HG03135 (cell line): ENCODE measurements around the gene NCR1.
"Not testable (repeated sequence)": the region's sequence is repeated elsewhere in the genome, so short reads cannot be mapped to it uniquely, and the experiment has no call there.

Source experiments
- ATAC-seq: cut with Tn5 transposase; IDR thresholded peaks from one replicate; pipeline ENCODE4 v1.9.1; 2021; ENCODE audit warnings: mild to moderate bottlenecking, moderate library complexity; ENCODE audit not compliant: unreplicated experiment

The NCR1 gene

DNA sequence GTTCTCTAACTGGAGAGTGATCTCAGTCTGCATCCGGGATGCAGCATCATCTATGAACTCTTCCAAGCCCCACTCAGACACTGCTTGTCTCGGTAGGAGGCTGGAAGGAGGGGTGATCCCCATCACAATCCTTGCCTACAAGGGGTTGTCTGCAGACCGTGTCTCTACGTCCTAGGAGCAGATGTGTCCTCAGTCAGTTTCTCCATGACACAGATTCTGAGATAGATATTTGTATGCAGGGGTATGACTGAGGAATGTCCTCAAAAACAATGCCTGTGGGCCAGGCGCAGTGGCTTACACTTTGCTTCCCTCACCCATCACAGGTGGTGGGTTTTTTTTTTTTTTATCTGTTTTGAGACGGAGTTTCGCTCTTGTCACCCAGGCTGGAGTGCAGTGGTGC, 871 bp downstream of the NCR1 start:
- ATAC-seq, result no peak

DNA sequence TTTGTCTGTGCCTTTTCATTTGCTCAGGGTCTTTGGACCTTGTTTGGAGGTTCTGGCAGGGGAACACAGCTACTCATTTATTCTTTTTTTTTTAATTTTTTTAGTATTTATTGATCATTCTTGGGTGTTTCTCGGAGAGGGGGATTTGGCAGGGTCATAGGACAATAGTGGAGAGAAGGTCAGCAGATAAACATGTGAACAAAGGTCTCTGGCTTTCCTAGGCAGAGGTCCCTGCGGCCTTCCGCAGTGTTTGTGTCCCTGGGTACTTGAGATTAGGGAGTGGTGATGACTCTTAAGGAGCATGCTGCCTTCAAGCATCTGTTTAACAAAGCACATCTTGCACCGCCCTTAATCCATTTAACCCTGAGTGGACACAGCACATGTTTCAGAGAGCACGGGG, 2.0 kb downstream of the NCR1 start:
- ATAC-seq, result not testable (repeated sequence)

DNA sequence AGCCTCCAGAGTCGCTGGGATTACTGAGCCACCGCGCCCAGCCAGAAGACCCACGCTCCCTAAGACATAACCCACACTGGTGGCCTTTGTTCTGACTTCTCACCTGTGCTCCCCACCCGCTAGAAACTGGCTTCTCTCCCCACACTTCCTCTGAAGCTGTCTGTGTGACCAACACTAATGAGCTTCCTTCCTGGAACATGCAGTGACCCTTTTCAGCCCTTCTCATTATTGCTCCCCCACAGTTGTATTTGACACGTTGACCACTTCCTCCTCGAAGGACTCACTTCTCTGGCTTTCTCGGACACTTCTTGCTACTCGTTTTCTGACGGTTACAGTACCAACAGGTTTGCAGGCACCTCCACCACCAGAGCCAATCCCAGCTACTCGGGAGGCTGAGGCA, 10.9 kb downstream of the NCR1 start:
- ATAC-seq, result no peak

DNA sequence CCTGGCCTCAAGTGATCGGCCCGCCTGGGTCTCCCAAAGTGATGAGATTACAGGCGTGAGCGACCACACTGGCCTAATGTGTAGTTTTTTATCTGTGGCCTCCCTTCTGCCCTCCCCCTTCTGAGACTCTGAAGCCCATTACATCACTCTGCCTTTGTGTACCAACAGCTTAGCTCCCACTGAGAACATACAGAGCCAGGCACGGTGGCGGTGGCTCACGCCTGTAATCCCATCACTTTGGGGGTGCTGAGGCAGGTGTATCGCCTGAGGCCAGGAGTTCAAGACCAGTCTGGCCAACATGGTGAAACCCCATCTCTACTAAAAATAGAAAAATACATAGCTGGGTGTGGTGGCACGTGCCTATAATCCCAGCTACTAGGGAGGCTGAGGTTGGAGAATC, 12.6 kb downstream of the NCR1 start:
- no peak for ATAC-seq

DNA sequence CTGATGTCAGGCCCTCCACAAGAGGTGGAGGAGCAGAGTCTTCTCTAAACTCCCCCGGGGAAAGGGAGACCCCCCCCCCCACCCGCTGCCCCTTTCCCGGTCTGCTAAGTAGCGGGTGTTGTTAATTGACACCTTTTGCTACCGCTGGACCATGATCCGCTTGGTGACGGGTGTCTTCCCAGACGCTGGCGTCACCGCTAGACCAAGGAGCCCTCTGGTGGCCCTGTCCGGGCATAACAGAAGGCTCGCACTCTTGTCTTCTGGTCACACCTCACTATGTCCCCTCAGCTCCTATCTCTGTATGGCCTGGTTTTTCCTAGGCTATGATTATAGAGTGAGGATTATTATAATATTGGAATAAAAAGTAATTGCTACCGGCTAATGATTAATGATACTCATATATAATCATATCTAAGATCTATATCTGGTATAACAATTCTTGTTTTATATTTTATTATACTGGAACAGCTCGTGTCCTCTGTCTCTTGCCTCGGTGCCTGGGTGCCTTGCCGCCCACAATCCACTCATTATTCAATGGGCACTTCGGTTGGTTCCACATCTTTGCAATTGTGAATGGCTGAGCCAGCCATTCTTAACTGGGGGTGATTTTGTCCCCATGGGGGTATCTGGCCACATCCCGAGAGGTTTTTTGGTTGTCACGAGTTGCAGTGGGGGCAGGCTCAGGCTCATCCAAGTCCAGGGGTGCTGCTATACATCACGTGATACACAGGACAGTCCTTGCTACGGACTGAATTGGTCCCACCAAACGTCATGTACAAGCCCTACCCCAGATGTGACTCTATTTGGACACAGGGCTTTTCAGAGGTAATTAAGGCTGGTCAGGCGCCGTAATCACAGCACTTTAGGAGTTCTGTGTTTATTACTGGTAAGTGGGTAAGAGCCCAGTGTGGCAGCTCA, 14.0 kb downstream of the NCR1 start:
- not testable (repeated sequence) for ATAC-seq

DNA sequence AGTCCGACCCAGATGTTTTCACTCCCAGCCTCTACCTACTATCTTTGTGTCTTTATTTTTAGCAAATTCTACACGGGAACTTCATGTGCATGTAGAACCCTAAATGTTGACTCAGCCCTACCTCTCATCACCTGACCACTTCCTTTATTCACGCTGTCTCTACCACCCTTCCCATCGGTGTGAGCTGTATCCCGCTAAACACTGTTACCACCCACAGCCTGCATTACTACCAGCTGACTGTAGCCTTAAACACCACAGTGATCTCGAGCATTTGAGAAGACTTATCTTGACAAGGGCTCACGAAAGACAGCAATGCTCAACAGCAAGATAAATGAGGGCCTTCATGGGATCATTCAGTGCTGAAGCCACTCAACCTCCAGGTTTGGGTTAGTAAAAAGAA, 15.1 kb downstream of the NCR1 start:
- no peak for ATAC-seq

DNA sequence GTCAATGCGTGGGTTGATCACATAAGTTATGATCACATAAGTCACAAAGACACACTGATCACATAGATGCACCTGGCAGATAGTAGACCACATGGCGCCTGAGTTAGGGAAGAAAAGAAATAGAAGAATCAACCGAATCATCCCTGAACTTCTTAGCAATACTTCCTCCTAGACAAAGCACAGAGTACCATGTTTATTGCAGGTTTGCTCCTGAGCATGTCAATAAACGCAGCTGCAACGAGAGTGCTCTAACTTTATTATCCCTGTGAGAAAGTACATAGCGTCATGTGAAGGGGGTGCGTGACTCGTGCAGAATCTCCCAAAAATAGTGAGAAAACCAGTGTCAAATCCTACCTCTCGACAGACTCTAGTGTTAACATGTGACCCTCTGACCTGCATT, 17.3 kb downstream of the NCR1 start:
- no peak for ATAC-seq

DNA sequence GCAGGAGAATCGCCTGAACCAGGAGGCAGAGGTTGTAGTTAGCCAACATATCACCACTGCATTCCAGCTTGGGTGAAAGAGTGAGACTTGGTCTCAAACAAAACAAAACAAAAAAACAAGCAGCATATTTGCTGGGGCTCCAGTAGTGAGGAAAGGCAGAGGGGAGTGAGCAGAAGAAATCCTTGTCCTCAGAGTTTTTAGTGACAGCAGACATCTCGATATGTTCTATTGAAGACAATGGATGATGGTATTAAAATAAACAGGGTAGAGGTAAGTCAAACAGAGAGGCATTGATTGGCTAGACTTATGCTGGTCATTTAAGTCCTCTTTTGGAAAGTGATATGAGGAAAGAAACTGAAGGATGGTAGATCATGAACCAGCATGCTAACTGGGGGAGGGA, 22.4 kb downstream of the NCR1 start:
- ATAC-seq, result no peak

DNA sequence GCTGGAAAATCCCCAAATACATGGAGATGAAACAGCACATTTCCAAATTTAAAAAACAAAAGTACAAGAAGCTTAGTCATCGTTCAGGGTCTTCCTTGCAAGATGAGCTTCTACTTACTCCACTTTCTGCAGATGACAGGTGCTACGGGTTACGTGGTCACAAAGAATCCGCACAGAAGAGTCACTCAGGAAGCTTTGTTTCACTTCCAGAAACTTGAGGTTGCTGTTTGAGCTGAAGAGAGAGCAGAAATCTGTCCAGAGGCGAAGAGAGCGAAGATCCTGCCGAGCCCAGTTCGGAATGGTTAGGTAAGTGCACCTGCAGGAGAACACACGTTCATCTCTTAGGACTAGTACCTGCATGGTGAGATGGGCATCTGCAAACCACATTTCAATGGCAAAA, 32.0 kb downstream of the NCR1 start:
- ATAC-seq, result no peak

DNA sequence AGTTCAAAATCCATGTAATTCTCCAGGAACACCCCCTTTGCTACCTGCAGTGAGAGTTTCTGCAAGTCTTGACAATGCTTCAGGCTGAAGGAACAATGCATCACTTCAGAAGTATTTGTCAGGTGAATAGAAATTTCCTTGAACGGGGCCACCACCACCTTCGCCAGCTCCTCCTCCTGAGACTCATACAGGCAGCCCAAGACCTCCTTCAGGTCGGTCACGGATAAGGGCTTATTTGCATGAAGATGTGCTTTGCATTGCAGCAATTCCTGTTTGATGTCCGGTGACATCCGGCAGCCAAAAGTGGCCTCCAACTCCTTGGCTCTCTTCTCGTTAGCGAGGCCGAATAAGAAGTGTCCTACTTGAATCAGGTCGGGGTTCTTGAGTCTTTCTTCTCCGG, 33.0 kb downstream of the NCR1 start:
- no peak for ATAC-seq

DNA sequence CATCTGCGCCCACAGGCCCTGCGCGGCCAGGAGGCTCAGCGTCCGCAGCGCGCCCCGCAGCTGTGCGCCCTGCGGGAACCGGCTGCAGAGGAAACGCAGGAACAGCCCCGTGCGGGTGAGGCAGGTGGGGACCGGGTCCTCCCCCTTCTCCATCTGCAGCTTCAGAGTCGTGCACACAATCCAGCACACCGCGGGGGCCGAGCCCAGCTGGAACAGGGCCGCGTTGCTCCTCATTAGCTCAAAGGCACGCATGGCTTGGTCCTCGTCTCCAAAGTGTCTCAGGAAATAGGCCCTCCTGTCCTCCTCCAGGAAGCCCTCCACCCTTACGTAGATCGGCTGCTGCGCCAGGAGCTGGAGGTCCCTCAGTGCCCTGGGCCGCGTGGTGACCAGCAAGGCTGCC, 33.6 kb downstream of the NCR1 start:
- not testable (repeated sequence) for ATAC-seq

DNA sequence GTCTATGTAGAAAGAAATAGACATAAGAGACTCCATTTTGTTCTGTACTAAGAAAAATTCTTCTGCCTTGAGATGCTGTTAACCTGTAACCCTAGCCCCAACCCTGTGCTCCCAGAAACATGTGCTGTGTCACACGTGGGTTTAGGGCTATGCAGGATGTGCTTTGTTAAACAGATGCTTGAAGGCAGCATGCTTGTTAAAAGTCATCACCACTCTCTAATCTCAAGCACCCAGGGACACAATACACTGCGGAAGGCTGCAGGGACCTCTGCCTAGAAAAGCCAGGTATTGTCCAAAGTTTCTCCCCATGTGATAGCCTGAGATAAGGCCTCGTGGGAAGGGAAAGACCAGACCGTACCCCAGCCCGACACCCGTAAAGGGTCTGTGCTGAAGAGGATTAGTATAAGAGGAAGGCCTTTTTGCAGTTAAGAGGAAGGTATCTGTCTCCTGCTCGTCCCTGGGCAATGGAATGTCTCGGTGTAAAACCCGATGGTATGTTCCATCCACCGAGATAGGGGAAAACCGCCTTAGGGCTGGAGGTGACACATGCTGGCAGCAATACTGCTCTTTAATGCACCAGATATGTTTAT, 37.9 kb downstream of the NCR1 start:
- ATAC-seq, result not testable (repeated sequence)

DNA sequence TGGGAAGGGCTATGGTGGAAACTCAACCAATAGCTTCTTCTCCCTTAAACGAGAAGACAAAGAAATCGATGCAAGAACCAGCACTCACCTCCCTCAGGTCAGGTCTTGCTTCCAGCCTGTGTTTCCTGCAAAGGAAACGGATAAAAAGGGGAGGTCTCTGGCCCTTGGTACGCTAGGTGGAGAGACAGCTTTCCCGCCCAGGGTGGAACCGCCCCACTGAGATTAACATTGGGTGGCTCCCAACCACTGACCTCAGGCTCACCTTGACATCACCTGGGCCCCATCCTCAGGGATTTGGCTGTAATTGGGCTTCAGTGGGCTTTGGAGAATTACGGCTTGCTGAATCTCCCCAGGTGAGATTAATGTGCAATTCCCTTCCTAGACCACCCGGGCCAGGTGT, 41.4 kb downstream of the NCR1 start, which contains the start of gene NLRP7:
Gene NLRP7 (minus strand): TSS at position 150 of the 400 bp plus-strand sequence.
- ATAC-seq, result no peak

DNA sequence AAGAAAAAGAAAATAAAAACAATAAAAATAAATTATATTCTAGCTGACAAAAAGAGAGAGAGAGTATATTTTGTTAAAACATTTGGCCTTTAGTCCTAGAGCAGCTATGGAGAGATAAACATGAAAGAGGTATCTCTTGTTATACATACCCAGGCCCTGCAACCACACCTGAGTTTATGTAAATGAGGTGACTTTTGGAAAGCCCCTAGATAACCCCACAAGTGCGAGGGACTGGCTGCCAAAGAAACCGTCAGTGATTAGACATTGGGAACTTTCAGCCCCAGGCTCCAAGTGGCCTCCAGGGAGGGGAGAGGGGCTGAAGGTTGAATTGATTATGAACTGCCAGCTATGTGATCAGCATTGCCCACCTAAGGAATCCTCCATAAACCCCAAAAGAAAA, 43.5 kb downstream of the NCR1 start:
- no peak for ATAC-seq

DNA sequence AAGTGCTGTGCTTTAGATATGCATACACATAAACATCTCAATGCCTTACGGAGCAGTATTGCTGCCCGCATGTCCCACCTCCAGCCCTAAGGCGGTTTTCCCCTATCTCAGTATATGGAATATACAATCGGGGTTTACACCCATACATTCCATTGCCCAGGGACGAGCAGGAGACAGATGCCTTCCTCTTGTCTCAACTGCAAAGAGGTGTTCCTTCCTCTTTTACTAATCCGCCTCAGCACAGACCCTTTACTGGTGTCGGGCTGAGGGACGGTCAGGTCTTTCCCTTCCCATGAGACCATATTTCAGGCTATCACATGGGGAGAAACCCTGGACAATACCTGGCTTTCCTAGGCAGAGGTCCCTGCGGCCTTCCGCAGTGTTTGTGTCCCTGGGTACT, 44.6 kb downstream of the NCR1 start:
- not testable (repeated sequence) for ATAC-seq

DNA sequence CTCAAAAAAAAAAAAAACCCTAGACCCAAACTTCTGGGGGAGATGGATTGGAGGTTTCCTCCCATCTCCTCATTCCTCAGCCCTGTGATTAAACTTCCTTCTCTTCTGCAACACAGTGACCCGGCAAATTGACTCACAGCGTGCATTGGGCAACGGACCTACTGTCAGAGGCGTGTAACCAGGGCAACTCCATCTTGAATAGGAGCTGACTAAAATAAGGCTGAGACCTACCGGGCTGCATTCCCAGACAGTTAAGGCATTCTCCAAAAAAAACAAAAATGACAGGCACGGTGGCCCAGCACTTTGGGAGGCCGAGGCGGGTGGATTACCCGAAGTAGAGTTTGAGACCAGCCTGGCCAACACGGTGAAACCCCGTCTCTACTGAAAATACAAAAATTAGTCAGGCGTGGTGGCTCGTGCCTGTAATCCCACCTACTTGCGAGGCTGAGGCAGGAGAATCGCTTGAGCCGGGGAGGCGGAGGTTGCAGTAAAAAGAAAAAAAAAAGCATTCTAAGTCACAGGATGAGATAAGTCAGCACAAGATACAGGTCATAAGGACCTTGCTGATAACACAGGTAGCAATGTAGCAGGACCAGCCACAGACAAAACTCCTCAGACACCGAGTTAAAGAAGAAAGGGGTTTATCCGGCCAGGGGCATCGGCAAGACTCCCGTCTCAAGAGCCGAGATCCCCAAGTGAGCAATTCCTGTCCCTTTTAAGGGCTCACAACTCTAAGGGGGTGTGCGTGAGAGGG, 46.8 kb downstream of the NCR1 start:
- ATAC-seq, result no peak

DNA sequence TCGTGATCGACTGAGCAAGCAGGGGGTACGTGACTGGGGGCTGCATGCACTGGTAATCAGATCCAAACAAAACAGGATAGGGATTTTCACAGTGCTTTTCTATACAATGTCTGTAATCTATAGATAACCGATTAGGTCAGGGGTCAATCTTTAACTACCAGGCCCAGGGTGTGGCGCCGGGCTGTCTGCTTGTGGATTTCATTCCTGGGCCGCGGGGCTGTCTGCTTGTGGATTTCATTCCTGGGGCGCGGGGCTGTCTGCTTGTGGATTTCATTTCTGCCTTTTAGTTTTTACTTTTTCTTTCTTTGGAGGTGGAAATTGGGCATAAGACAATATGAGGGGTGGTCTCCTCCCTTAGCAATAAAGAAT, 47.4 kb downstream of the NCR1 start:
- ATAC-seq, result not testable (repeated sequence)

DNA sequence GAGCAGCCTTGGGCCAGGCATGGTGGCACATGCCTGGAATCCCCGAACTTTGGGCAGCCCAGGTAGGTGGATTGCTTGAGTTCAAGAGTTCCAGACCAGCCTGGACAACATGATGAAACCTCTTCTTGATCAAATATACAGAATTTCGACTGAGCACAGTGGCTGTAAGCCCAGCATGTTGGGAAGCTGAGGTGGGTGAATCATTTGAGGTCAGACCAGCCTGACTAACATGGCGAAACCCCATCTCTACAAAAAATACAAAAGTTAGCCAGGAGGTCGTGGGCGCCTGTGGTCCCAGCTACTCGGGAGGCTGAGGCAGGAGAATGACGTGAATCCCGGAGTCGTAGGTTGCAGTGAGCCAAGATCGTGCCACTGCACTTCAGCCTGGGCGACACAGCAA, 49.4 kb downstream of the NCR1 start:
- ATAC-seq, result no peak

DNA sequence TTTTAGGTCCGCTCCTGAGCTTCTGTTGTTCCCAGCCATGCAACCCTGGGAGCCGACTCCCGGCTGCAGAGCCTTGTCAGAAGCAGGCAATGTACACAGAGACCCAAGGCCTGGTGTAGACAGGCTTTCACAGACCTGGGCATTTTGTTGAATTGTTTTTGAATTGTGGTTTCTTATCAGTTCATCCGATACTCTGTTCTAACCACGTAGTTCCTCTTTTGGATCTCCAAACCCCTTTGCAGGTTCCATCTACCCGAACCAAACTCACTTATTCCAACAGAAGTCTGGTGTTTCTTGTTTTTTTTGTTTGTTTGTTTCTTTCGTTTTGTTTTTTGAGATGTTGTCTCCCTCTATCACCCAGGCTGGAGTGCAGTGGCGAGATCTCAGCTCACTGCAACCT, 53.9 kb downstream of the NCR1 start:
- peak; percentile 61 for ATAC-seq
